DOHH2 (cell line): ENCODE measurements around the gene RBL2.

Source experiments
- H3F3A ChIP-seq: fragments of 200-600 bp; sonication (generic), shearing (Covaris generic); 2 replicates; pipeline ENCODE4 v1.6.0; 2016; ENCODE audit warnings: antibody characterized with exemption, mild to moderate bottlenecking; ENCODE audit not compliant: control insufficient read depth, insufficient read depth
- H3K27ac ChIP-seq: fragments of 200-600 bp; sonication (generic); 2 replicates; pipeline ENCODE4 v1.5.1; 2014; ENCODE audit warnings: low read depth, mild to moderate bottlenecking, low read length, moderate library complexity
- H3K27me3 ChIP-seq: fragments of 200-600 bp; sonication (generic); 2 replicates; pipeline ENCODE4 v1.6.1; 2014; ENCODE audit warnings: mild to moderate bottlenecking, low read length, mixed read lengths; ENCODE audit not compliant: control insufficient read depth
- H3K36me3 ChIP-seq: fragments of 200-600 bp; sonication (generic); 2 replicates; pipeline ENCODE4 v1.6.1; 2014; ENCODE audit warnings: mild to moderate bottlenecking, low read length, moderate library complexity, mixed read lengths; ENCODE audit not compliant: control insufficient read depth
- H3K4me1 ChIP-seq: fragments of 200-600 bp; sonication (generic); 2 replicates; pipeline ENCODE4 v1.6.1; 2014; ENCODE audit warnings: mild to moderate bottlenecking, low read length, mixed read lengths; ENCODE audit not compliant: control insufficient read depth
- H3K4me2 ChIP-seq: fragments of 200-600 bp; sonication (generic); 2 replicates; pipeline ENCODE4 v1.6.0; 2014; ENCODE audit warnings: mild to moderate bottlenecking, low read length, moderate library complexity
- H3K4me3 ChIP-seq: fragments of 200-600 bp; sonication (generic); 2 replicates; pipeline ENCODE4 v1.5.1; 2014; ENCODE audit warnings: mild to moderate bottlenecking, low read length, mixed read lengths
- H3K79me2 ChIP-seq: fragments of 200-600 bp; sonication (generic); 2 replicates; pipeline ENCODE4 v1.6.1; 2014; ENCODE audit warnings: mild to moderate bottlenecking, low read length, mixed read lengths; ENCODE audit not compliant: control insufficient read depth
- H3K9me2 ChIP-seq: fragments of 200-600 bp; sonication (generic); replicated peaks from 2 replicates; pipeline ENCODE4 v1.6.1; 2014; ENCODE audit warnings: mild to moderate bottlenecking, low read length, mixed read lengths; ENCODE audit not compliant: control insufficient read depth
- H3K9me3 ChIP-seq: fragments of 200-600 bp; sonication (generic); 2 replicates; pipeline ENCODE4 v1.6.1; 2014; ENCODE audit warnings: antibody characterized with exemption, low read length, mixed read lengths; ENCODE audit not compliant: control insufficient read depth, insufficient read depth
- H4K20me1 ChIP-seq: fragments of 200-600 bp; sonication (generic); 2 replicates; pipeline ENCODE4 v1.6.0; 2014; ENCODE audit warnings: low read depth, mild to moderate bottlenecking, antibody characterized with exemption, low read length, moderate library complexity; ENCODE audit not compliant: control insufficient read depth, insufficient read depth
- EZH2phosphoT487 ChIP-seq: fragments of 200-600 bp; sonication (generic); IDR thresholded peaks from 2 replicates; pipeline ENCODE4 v1.6.1; 2017; ENCODE audit warnings: borderline replicate concordance, mild to moderate bottlenecking, antibody characterized with exemption, low read length, moderate library complexity, mixed read lengths
- TF ChIP-seq, protein P1 (sequence below): fragments of 200-600 bp; sonication (generic); IDR thresholded peaks from one replicate; pipeline ENCODE4 v1.5.1; 2014; ENCODE audit warnings: antibody characterized with exemption, mild to moderate bottlenecking, low read depth, low read length; ENCODE audit not compliant: poor library complexity, severe bottlenecking

RBL2 gene

GRCh38 chr16:53503270-53503923, 69.1 kb downstream of the RBL2 start:
- peak overlapping the region; percentile 94 for H3K4me2 ChIP-seq
- H3K4me3 ChIP-seq, result peak overlapping the region; percentile 86
- H3K4me1 ChIP-seq, result peaks cover 22% of the 10 kb centered on the region
- H3K36me3 ChIP-seq, result no peaks in the 10 kb centered on the region
- H3K27ac ChIP-seq, result peak overlapping the region; percentile 32; the same call in 1 of the 2 replicates
- no peaks in the 10 kb centered on the region; the same call in 1 of the 2 replicates for H4K20me1 ChIP-seq
- H3F3A ChIP-seq, result 0 out of 2 replicates have a peak, but pooled peaks cover 2% of the 10 kb centered on the region
- H3K27me3 ChIP-seq, result 0 out of 2 replicates have a peak, but pooled peaks cover 3% of the 10 kb centered on the region
- TF ChIP-seq EZH2phosphoT487, result no peak
- TF ChIP-seq, protein P1, sequence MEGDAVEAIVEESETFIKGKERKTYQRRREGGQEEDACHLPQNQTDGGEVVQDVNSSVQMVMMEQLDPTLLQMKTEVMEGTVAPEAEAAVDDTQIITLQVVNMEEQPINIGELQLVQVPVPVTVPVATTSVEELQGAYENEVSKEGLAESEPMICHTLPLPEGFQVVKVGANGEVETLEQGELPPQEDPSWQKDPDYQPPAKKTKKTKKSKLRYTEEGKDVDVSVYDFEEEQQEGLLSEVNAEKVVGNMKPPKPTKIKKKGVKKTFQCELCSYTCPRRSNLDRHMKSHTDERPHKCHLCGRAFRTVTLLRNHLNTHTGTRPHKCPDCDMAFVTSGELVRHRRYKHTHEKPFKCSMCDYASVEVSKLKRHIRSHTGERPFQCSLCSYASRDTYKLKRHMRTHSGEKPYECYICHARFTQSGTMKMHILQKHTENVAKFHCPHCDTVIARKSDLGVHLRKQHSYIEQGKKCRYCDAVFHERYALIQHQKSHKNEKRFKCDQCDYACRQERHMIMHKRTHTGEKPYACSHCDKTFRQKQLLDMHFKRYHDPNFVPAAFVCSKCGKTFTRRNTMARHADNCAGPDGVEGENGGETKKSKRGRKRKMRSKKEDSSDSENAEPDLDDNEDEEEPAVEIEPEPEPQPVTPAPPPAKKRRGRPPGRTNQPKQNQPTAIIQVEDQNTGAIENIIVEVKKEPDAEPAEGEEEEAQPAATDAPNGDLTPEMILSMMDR, result no peak
- peaks cover 23% of the 10 kb centered on the region for H3K79me2 ChIP-seq
- no peaks in the 10 kb centered on the region for H3K9me2 ChIP-seq
- H3K9me3 ChIP-seq, result no peaks in the 10 kb centered on the region

DNA sequence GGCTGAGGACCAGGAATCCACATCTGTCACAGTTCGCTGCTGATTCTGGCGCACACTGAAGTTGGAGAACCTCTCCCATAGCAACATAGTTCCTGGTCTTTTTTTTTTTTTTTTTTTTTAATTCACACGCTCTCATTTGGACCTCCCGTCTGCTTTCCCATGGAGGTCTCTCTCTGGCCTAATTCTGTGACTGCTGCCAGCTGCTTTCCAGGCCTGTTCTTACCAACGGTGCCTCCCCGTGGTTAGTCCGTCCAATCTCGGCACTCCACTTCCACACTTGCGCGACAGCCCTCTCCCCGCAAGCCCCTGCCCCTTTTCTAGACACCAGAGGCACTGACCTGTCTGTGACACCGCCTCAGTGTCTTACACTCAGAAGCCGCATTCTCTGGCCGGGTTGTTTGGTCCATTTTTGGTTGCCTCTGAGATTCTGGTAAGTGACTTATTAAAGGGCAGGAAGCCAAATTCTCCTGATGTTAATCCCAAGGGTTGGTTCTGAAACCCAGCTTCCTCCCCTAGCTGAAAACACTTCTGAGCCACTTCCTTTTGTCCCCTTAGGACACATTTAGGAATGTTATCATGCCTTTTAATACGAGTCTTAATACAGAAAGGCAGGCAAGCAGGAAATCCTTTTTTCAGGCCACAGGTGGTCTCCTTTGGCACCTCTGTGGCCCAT, 69.9 kb downstream of the RBL2 start:
- peaks cover 22% of the 10 kb centered on the region for H3K4me1 ChIP-seq
- H3K79me2 ChIP-seq, result peaks cover 23% of the 10 kb centered on the region
- H3K9me2 ChIP-seq, result no peaks in the 10 kb centered on the region
- H3K9me3 ChIP-seq, result no peaks in the 10 kb centered on the region
- H3K4me3 ChIP-seq, result peak overlapping the region; percentile 86
- 0 out of 2 replicates have a peak, but pooled peaks cover 3% of the 10 kb centered on the region for H3K27me3 ChIP-seq
- peak overlapping the region; percentile 94 for H3K4me2 ChIP-seq
- no peaks in the 10 kb centered on the region; the same call in 1 of the 2 replicates for H4K20me1 ChIP-seq
- H3F3A ChIP-seq, result 0 out of 2 replicates have a peak, but pooled peaks cover 2% of the 10 kb centered on the region
- no peak overlapping the region for H3K27ac ChIP-seq
- TF ChIP-seq EZH2phosphoT487, result no peak
- TF ChIP-seq, protein P1, result no peak
- no peaks in the 10 kb centered on the region for H3K36me3 ChIP-seq

- H3K4me3 ChIP-seq, result peak overlapping the region; percentile 86
- H3K27me3 ChIP-seq, result 0 out of 2 replicates have a peak, but pooled peaks cover 3% of the 10 kb centered on the region
- no peaks in the 10 kb centered on the region for H3K36me3 ChIP-seq
- peaks cover 23% of the 10 kb centered on the region for H3K79me2 ChIP-seq
- TF ChIP-seq, protein P1, result no peak
- TF ChIP-seq EZH2phosphoT487, result no peak
- no peak overlapping the region for H3K27ac ChIP-seq
- H4K20me1 ChIP-seq, result no peaks in the 10 kb centered on the region; the same call in 1 of the 2 replicates
- peaks cover 22% of the 10 kb centered on the region for H3K4me1 ChIP-seq
- H3K4me2 ChIP-seq, result peak overlapping the region; percentile 94
- H3K9me2 ChIP-seq, result no peaks in the 10 kb centered on the region
- no peaks in the 10 kb centered on the region for H3K9me3 ChIP-seq
- H3F3A ChIP-seq, result 0 out of 2 replicates have a peak, but pooled peaks cover 2% of the 10 kb centered on the region
Measured at GRCh38 chr16:53504665-53505064, 70.4 kb downstream of the RBL2 start.
